ENCODE results near the gene DLGAP1.

DNA sequence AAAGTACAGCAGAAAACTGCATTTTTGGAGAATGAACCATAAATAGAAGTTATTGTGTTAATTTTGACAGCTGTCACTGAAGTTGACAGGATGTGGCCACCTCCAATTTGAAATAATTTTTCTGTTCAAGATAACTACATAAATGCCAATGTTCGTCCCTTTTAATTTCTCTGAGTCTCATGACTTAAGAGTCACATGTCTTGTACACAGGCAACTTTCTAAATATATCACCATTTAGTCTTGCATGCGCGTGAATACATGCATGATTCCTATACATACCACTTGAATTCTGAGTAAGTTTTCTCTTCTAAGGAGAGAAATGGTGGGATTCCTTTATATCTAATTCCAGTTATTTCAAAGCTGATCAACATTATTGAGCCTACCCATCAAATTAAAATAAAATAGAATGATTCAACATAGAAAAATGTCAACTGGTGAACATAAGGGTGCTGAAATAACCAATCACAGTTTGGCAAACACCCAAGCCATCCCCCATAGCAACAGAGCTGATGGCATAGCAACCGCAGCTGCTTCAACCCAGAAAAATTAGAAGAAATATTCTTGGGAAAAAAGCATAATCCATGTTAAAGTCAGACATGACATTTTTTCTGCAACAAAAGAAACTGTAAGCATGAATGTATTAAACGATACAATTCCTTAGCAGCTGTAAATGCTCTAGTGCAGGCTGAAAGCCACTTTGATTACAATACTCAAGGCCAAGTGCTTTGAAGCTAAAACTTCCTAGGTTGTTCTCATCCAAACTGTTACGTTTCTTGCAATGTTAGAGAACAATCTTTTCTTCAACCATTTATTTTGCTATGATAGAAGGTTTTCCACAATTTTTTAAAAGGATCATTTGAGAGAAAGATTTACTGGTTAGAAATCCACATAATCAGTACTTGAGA lies 282.7 kb downstream of the DLGAP1 start:
- TF ChIP-seq RAD21 (IDR thresholded peaks at IDR 0.05; ENCODE audit: low read depth) (no peak), EP300 (IDR thresholded peaks at IDR 0.05; ENCODE audit: borderline replicate concordance) (no peak), YY1 (IDR thresholded peaks at IDR 0.05; ENCODE audit: low read depth) (no peak), TAF1 (IDR thresholded peaks at IDR 0.05; ENCODE audit: low read depth) (no peak), EGR1 (IDR thresholded peaks at IDR 0.05) (no peak), FOXM1 (IDR thresholded peaks at IDR 0.05; ENCODE audit: borderline replicate concordance, low read depth) (no peak), CEBPB (IDR thresholded peaks at IDR 0.05) (no peak), TCF12 (IDR thresholded peaks at IDR 0.05; ENCODE audit: low read depth) (no peak)
- TF ChIP-seq, protein P1, sequence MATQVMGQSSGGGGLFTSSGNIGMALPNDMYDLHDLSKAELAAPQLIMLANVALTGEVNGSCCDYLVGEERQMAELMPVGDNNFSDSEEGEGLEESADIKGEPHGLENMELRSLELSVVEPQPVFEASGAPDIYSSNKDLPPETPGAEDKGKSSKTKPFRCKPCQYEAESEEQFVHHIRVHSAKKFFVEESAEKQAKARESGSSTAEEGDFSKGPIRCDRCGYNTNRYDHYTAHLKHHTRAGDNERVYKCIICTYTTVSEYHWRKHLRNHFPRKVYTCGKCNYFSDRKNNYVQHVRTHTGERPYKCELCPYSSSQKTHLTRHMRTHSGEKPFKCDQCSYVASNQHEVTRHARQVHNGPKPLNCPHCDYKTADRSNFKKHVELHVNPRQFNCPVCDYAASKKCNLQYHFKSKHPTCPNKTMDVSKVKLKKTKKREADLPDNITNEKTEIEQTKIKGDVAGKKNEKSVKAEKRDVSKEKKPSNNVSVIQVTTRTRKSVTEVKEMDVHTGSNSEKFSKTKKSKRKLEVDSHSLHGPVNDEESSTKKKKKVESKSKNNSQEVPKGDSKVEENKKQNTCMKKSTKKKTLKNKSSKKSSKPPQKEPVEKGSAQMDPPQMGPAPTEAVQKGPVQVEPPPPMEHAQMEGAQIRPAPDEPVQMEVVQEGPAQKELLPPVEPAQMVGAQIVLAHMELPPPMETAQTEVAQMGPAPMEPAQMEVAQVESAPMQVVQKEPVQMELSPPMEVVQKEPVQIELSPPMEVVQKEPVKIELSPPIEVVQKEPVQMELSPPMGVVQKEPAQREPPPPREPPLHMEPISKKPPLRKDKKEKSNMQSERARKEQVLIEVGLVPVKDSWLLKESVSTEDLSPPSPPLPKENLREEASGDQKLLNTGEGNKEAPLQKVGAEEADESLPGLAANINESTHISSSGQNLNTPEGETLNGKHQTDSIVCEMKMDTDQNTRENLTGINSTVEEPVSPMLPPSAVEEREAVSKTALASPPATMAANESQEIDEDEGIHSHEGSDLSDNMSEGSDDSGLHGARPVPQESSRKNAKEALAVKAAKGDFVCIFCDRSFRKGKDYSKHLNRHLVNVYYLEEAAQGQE (IDR thresholded peaks at IDR 0.05; ENCODE audit: low read depth) = no peak
- TF ChIP-seq, protein P2, sequence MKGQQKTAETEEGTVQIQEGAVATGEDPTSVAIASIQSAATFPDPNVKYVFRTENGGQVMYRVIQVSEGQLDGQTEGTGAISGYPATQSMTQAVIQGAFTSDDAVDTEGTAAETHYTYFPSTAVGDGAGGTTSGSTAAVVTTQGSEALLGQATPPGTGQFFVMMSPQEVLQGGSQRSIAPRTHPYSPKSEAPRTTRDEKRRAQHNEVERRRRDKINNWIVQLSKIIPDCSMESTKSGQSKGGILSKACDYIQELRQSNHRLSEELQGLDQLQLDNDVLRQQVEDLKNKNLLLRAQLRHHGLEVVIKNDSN (IDR thresholded peaks at IDR 0.05) = no peak

All from Ishikawa (cell line).